B cell (primary cell): Measurements from ENCODE around the gene KCNJ13. TPM values are rescaled to one million over a fixed set of nuclear protein-coding genes. Genes with fewer than 3 reads are reported as not detected.

Source experiments
- ATAC-seq: fragments of 200-7000 bp; cut with Tn5 transposase; one replicate; pipeline ENCODE4 v1.10.0; 2021; ENCODE audit warnings: low read depth, mild to moderate bottlenecking, moderate number of reproducible peaks, moderate library complexity
- CTCF ChIA-PET: fragments of 350-600 bp; sonication (Branson Sonifier 250); formaldehyde crosslinking; loops from one replicate; lab custom pipeline; 2021; ENCODE audit warnings: antibody characterized with exemption, inconsistent platforms; lab: Charles Lee
- POLR2A ChIA-PET: fragments of 350-600 bp; sonication (Branson Sonifier 250); formaldehyde crosslinking; loops from one replicate; lab custom pipeline; 2021; ENCODE audit warnings: antibody characterized with exemption; lab: Charles Lee
- DNase-seq: peaks from one replicate; pipeline ENCODE4 v3.0.0; 2013
- H2AFZ ChIP-seq: 2 replicates; pipeline ENCODE4 v1.6.1; 2012; ENCODE audit warnings: mild to moderate bottlenecking, low read depth, low read length; ENCODE audit not compliant: insufficient read depth, poor library complexity, severe bottlenecking
- H3K27ac ChIP-seq, 2 donors: 1 replicate in 1 of 2; 2 replicates in 1 of 2; pipeline ENCODE4 v1.5.1; 2012 to 2013; ENCODE audit warnings: low read length in 2 of 2, mild to moderate bottlenecking in 2 of 2, moderate library complexity in 1 of 2
- H3K27me3 ChIP-seq, 4 experiments: fragments of 200-600 bp in 1 of 4; sonication (generic) in 1 of 4; replicated peaks in 1 of 4; 1 replicate in 2 of 4; 2 replicates in 2 of 4; pipeline versions ENCODE4 v1.6.1 to v1.7.0; 2013 to 2016; ENCODE audit warnings: low read length in 3 of 4, mild to moderate bottlenecking in 2 of 4, mixed read lengths in 1 of 4, moderate library complexity in 1 of 4; ENCODE audit not compliant: insufficient read depth in 4 of 4, control insufficient read depth in 3 of 4; ENCODE audit errors: control extremely low read depth in 1 of 4
- H3K36me3 ChIP-seq, 2 experiments: replicated peaks in 1 of 2; 1 replicate in 1 of 2; 2 replicates in 1 of 2; pipeline versions ENCODE4 v1.6.1 to v1.7.1; 2013; ENCODE audit warnings: low read length in 1 of 2; ENCODE audit not compliant: insufficient read depth in 2 of 2, control insufficient read depth in 1 of 2; ENCODE audit errors: control extremely low read depth in 1 of 2, extremely low read depth in 1 of 2
- H3K4me1 ChIP-seq, 2 donors: fragments of 200-600 bp in 1 of 2; sonication (generic) in 1 of 2; 1 replicate in 1 of 2; 2 replicates in 1 of 2; pipeline versions ENCODE4 v1.5.1 to v1.6.1; 2013 to 2017; ENCODE audit warnings: low read length in 2 of 2; ENCODE audit not compliant: control insufficient read depth in 2 of 2, insufficient read depth in 2 of 2
- H3K4me2 ChIP-seq: replicated peaks from 2 replicates; pipeline ENCODE3; 2012; ENCODE audit warnings: mild to moderate bottlenecking, low read depth, low read length; ENCODE audit not compliant: poor library complexity, severe bottlenecking
- H3K4me3 ChIP-seq, 5 experiments: fragments of 200-600 bp in 1 of 5; sonication (generic) in 1 of 5; 1 replicate in 3 of 5; 2 replicates in 2 of 5; pipeline versions ENCODE4 v1.5.1 to v1.7.0; 2011 to 2016; ENCODE audit warnings: low read length in 4 of 5, mild to moderate bottlenecking in 4 of 5, low read depth in 2 of 5, control low read depth in 1 of 5, moderate library complexity in 1 of 5; ENCODE audit not compliant: insufficient read depth in 1 of 5; ENCODE audit errors: control extremely low read depth in 1 of 5, extremely low read depth in 1 of 5
- H3K79me2 ChIP-seq: fragments of 200-600 bp; sonication (generic); one replicate; pipeline ENCODE4 v1.6.0; 2016; ENCODE audit warnings: low read length; ENCODE audit not compliant: control insufficient read depth, insufficient read depth
- H3K9ac ChIP-seq: fragments of 200-600 bp; sonication (generic); 2 replicates; pipeline ENCODE4 v1.6.1; 2017; ENCODE audit warnings: mild to moderate bottlenecking, low read length, moderate library complexity
- H3K9me3 ChIP-seq, 3 donors: one replicate each; pipeline versions ENCODE4 v1.6.1 to v1.7.1; 2013; ENCODE audit warnings: low read length in 2 of 3; ENCODE audit not compliant: control insufficient read depth in 2 of 3, insufficient read depth in 1 of 3; ENCODE audit errors: control extremely low read depth in 1 of 3
- H4K20me1 ChIP-seq: 2 replicates; pipeline ENCODE4 v1.6.0; 2012; ENCODE audit warnings: mild to moderate bottlenecking, low read length; ENCODE audit not compliant: insufficient read depth, control insufficient read depth, poor library complexity, severe bottlenecking
- H3K27ac Mint-ChIP-seq: one replicate; pipeline ENCODE4 v1.8.0; 2021; ENCODE audit warnings: mixed read lengths
- H3K27me3 Mint-ChIP-seq: one replicate; pipeline ENCODE4 v1.8.0; 2021; ENCODE audit warnings: mixed read lengths
- H3K4me1 Mint-ChIP-seq: one replicate; pipeline ENCODE4 v1.8.0; 2021; ENCODE audit warnings: mixed read lengths
- H3K4me3 Mint-ChIP-seq: one replicate; pipeline ENCODE4 v1.8.0; 2021; ENCODE audit warnings: mixed read lengths
- H3K9me3 Mint-ChIP-seq: one replicate; pipeline ENCODE4 v1.8.0; 2022; ENCODE audit warnings: mixed read lengths; ENCODE audit not compliant: insufficient read depth
- CTCF ChIP-seq: fragments of 200-600 bp; IDR thresholded peaks from one replicate; pipeline ENCODE4 v1.8.0; 2022; ENCODE audit warnings: antibody characterized with exemption, mild to moderate bottlenecking
- EZH2 ChIP-seq: IDR thresholded peaks from 2 replicates; pipeline ENCODE4 v1.6.1; 2012; ENCODE audit warnings: borderline replicate concordance, low read depth, mild to moderate bottlenecking, moderate library complexity, low read length; ENCODE audit not compliant: insufficient read depth, poor library complexity, severe bottlenecking
- intact Hi-C: fragments of 100-400 bp; cut with micrococcal nuclease; formaldehyde crosslinking; loops from one replicate; pipeline ENCODE4 v1.10.0; 2022
- polyA plus RNA-seq: library from polyadenylated mRNA; depleted of rRNA; stranded (reverse); fragments of >200 nt; gene quantifications from 2 replicates; pipeline ENCODE4 v1.2.3, GENCODE V29; 2012
- total RNA-seq, 2 donors: library from RNA; stranded (reverse); fragments of 120-200 nt in 1 of 2; gene quantifications; 1 replicate in 1 of 2; 2 replicates in 1 of 2; pipeline versions ENCODE4 v1.2.3 to v1.2.4, GENCODE V29; 2013 to 2022

KCNJ13 gene
- total and polyA plus RNA-seq, 2 donors (not counting 1 experiment from before 2014, with no cell fraction given): not detected

DNA sequence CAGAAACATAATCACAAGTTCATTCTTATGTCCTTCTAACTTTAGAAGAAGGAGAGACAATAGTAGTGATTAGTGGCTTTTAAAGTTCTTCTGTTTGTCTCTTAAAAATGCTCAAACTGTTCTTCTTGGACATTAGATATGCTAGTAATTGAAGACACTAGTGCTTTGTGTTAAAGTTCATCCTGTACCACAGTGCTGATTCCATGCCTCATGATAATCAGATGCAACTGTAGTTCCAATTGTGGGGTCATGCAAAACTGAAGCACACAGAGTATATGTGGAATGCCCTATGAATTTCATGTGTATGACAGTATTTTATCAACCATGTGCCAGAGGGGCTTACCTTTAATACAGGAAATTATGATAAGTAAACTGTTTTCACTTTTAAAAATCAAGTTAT lies 11.4 kb upstream of the KCNJ13 start:
- H3K27ac ChIP-seq: no peak overlapping the region
- H3K4me2 ChIP-seq: no peak overlapping the region
- no peaks in the 10 kb centered on the region for H3K9me3 Mint-ChIP-seq
- H3K9me3 ChIP-seq: no peaks in the 10 kb centered on the region
- POLR2A ChIA-PET: no interaction called here
- no peaks in the 10 kb centered on the region for H3K27me3 ChIP-seq
- no peaks in the 10 kb centered on the region for H3K4me1 Mint-ChIP-seq
- TF ChIP-seq EZH2 (no peak), CTCF (no peak)
- no peak overlapping the region for H2AFZ ChIP-seq
- no peak overlapping the region for H3K9ac ChIP-seq
- ATAC-seq (no peak), DNase-seq (no peak)
- H4K20me1 ChIP-seq: no peaks in the 10 kb centered on the region
- no peak overlapping the region for H3K4me3 ChIP-seq
- peaks cover 5% of the 10 kb centered on the region for H3K79me2 ChIP-seq
- H3K27me3 Mint-ChIP-seq: no peaks in the 10 kb centered on the region
- H3K4me1 ChIP-seq: no peaks in the 10 kb centered on the region
- intact Hi-C loops: no loop called here
- CTCF ChIA-PET: interaction anchor here (0.6 kb wide), 1 partner anchor 10 kb away, joined by 4 read pairs; no protein-coding TSS in a partner anchor
- H3K4me3 Mint-ChIP-seq: no peak overlapping the region
- H3K36me3 ChIP-seq: peaks cover 3 to 57% of the 10 kb centered on the region in 2 experiments
- no peak overlapping the region for H3K27ac Mint-ChIP-seq

DNA sequence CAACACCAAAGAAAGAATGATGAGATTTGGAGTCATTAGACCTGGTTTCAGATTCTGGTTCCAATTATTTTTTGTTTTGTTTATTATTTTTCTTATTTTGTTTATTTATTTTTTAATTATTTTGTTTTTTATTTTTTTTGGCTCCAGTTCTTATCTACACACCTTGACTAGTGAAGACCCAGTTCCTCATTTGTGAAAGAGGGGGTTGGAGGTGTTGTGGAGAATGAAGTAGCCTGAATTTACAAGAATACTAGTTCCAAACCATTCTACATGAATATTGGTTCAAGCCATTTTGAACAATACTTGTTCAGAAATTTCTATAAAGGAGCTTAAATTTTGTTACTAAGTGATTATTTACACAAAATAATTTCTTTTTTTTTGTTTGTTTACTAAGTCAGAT lies 6.9 kb upstream of the KCNJ13 start:
- Histone ChIP-seq H3K9ac (no peak overlapping the region), H3K27ac (no peak overlapping the region), H3K36me3 (peaks cover 0 to 18% of the 10 kb centered on the region in 2 experiments), H3K27me3 (no peaks in the 10 kb centered on the region), H3K4me1 (no peaks in the 10 kb centered on the region), H3K4me3 (no peak overlapping the region), H3K79me2 (peaks cover 5% of the 10 kb centered on the region), H4K20me1 (no peaks in the 10 kb centered on the region), H2AFZ (no peak overlapping the region), H3K9me3 (no peaks in the 10 kb centered on the region), H3K4me2 (no peak overlapping the region)
- CTCF ChIA-PET: no interaction called here
- no peak for DNase-seq
- intact Hi-C loops: no loop called here
- Mint-ChIP-seq H3K4me3 (no peak overlapping the region), H3K27me3 (no peaks in the 10 kb centered on the region), H3K27ac (no peak overlapping the region), H3K4me1 (peaks cover 5% of the 10 kb centered on the region), H3K9me3 (no peaks in the 10 kb centered on the region)
- TF ChIP-seq EZH2: no peak
- no peak for TF ChIP-seq CTCF
- POLR2A ChIA-PET: no interaction called here
- ATAC-seq: no peak
